Stimulated activated CD4-positive, alpha-beta T cell treated with anti-CD3 and anti-CD28 coated beads, Interleukin-15, amount 100 ng/mL, for 1 hour (primary cell): ENCODE measurements around the gene NAALADL2.
"Not testable (repeated sequence)": the region's sequence is repeated elsewhere in the genome, so short reads cannot be mapped to it uniquely, and the experiment has no call there.

Source experiments
- DNase-seq, 2 donors: peaks; one replicate each; pipeline ENCODE4 v3.0.0-alpha.2; 2020; ENCODE audit warnings: low read depth in 1 of 2, low spot score in 1 of 2

Gene NAALADL2

DNA sequence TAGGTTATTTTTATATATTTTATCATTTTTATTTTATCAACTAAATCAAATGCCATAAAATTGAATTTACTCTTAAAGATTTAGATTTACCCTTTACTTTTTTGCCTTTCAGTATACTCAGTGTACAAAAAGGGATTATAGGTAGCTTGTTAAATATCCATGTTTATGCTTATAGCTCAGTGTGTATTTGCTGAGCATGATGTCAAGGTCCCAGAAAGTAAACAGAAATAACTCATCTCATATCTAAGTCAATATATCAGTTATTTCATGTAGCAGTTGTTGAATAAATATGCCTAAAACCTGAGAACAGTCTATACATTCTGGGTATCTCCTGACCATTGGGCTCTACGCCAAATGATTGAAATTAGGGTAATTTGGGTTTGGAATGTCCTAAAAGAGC, 693.8 kb downstream of the NAALADL2 start:
- DNase-seq, result no peak

DNA sequence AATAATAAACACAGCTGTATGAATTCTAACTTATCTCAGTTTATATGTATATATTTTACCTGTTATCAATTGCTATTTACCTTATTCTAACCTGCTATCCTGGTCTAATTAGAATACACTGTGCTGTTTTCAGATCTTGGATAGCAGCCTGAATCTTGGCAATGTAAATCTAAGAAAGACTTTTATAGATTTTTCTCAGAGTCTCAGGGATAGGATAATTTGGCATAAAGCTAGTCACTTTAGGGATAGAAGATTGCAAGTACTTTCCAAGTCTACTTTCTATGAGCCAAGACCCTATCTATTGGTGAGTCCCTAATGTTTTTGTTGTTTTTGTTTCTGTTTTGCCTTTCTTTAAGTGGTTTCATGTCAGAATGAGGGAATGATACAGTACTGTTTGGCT, 695.7 kb downstream of the NAALADL2 start:
- DNase-seq, result no peak

DNA sequence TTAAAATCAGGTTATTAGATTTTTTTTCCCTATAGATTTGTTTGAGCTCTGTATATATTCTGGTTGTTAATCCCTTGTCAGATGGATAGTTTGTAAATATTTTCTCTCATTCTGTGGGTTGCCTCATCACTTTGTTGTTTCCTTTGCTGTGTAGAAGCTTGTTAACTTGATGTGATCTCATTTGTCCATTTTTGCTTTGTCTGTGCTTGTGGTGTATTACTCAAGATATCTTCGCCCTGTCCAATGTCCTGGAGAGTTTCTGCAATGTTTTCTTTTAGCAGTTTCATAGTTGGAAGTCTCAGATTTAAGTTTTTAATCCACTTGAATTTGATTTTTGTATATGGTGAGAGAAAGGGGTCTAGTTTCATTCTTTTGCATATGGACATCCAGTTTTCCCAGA, 699.1 kb downstream of the NAALADL2 start:
- DNase-seq, result no peak

DNA sequence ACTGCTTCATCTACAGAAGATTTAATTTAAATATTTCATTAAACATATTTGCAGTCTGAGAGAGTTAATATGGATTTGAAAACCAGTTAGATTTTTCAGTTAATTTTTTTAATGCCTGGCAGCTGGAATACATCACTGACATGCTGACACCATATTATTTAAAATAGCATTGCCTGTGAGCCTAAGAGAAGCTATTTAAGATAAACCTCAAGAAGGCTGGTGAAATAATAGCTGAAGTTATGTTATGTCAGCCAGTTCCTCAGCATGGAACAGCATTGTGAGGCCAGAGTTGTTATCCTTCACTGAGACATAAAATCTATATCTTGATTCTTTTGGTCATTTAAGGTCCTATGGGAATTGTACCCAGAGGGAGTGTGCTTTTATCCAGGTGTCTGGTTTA, 705.2 kb downstream of the NAALADL2 start:
- no peak for DNase-seq

DNA sequence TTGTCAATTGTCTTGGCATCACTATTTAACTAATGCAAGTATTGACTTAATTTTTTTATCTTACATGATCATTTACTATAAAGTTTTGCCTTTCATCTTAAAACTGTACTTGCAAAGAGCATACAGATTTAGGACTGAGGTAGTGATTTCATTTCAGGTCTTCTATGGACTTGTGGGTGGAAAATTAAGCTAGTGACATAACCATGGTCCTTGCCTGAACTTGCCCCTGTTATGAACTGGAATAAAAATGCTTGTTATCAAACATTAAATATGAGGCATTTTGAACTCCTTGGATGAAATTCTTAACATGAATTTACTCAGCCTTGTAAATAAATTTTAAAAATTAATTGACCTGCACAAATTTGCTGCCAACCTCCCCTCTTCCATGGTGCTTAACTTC, 712.0 kb downstream of the NAALADL2 start:
- no peak for DNase-seq

DNA sequence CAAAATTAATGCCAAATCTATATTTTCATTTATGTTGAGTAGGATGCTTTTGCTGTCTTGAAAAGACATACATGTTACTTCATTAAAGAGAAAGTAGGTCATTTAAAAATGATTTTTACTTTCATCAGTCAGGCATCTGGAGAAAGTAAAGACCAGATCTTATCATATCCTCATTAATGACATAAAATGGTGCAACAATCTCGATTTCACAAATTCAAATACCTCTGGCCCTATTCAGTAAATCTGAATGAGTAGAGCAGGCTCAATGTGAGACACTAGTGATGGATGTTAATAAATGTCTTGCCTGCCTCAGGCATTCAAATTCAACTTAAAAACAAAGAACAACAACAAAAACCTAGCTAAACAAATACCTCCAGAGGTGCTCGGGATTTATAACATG, 714.1 kb downstream of the NAALADL2 start:
- DNase-seq, result no peak

DNA sequence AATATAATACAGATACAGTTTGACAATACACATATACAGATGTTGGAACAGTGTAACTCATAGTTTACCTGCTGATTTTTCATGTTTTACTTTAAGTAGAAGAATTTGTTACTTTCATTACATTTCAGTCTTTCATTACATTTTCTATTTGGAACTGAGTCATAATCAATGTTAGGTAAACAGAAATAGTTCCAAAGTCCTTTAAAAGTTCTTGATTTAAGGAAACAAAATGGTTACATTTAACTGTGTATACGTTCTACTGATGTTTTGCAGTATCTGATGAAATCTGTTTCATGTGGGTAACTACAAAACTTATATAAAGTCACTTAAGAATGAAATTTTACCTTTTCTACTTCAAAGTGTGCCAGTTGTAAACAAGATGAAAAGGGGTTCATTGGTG, 721.2 kb downstream of the NAALADL2 start:
- DNase-seq, result no peak

DNA sequence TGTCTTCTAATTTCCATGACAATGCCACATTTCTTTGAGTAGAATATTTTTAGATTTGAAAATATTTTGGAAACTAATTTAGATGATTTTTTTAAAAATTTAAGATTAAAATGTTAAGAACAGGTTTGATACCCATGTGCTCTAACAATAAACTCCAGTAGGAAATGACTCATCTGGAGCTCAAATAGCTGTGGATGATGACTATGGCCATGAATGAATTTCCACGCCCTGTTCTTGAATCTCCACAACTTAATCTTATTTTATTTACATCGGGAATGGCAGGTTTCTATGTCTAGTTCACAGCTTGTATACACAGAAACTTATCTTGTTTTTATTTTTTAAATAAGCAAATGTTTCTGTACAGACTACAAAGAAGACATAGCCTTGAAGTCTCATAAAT, 726.8 kb downstream of the NAALADL2 start:
- no peak for DNase-seq

DNA sequence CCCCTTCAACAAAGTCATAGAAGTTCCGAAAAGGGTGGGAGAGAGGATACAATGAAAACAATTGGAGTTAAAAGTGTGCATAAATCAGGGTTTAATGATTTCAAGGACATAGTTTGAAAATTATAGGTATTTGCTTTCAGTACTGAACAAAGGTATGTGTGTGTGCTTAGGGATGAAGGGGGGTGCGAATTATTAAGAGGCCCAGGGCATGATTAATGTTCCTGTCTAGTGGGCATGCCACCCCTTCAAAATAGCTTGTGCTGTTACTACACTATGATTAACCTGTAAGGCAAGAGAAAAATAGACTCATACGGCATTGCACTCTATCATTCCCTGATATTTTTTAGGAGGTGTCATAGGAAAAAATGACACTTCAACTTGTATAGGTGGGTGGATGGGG, 731.6 kb downstream of the NAALADL2 start:
- no peak for DNase-seq

DNA sequence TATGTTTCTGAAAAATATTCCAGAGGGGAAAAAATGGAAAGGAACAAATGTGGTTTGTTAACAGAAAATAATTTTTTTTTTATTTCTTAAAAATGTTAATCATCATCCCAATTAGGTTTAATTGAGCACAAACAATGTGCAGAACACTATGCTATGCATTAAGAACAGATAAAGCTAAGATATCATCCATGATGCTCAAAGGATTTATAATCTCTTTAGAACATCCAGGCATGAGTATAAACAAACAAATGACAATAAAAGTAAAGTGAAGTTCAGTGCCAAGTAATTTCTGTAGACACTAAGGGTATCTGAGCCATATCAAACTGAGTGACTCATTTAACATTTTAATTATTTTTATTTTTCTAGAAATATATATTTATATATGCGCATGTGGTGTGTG, 732.2 kb downstream of the NAALADL2 start:
- no peak for DNase-seq

DNA sequence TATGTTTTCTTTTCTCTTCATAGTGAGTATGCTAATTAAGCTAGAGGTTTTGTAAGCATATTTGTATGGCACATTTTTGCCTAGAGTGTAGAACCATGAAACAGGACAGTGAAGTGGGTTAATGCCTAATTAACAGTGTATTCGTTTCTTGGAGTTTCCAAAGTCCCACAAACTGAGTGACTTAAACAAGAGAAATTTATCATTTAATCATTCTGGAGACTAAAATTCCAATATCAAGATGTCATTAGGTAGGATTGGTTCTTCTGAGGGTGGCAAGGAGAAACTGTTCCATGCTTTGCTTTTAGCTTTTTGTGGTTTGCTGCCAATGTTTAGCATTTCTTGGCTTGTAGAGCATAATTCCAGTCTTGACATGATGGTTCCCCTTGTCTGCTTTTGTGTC, 734.2 kb downstream of the NAALADL2 start:
- no peak for DNase-seq

DNA sequence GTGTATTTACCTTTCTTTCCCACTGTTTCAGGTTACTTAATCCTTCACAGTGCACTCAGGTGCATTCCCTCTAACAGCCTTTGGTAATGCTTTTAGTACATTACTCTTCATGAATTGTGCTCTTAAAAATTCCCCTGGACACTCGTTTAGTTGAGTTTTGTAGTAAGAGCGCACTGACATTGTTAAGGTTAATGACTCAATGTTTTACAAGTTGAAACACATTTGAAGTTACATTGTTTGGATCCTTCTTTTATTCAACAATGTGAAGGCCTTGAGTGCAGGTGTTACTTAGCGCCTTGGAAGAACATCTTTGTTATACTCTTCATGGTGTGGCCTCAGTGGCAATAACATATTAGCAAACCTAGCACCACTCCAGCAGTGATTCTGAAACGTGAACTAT, 739.6 kb downstream of the NAALADL2 start:
- DNase-seq, result no peak

DNA sequence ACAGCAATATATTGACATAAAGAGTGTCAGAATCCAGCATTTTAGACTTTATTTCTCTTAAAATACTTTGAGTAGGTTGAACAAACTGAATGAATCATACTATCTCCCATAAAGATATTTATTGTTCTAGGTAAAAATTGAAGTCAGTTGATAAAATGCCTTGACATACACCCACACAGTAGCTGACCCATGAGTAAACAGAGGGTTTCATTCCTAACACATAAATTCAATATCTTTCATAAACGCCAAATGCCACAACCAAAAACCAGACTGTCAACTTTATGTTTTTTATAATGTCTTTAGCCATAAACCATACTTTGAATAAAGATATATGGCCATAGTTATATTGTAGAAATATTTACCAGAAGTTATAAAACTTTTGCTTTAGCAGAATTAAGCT, 742.4 kb downstream of the NAALADL2 start:
- no peak for DNase-seq

DNA sequence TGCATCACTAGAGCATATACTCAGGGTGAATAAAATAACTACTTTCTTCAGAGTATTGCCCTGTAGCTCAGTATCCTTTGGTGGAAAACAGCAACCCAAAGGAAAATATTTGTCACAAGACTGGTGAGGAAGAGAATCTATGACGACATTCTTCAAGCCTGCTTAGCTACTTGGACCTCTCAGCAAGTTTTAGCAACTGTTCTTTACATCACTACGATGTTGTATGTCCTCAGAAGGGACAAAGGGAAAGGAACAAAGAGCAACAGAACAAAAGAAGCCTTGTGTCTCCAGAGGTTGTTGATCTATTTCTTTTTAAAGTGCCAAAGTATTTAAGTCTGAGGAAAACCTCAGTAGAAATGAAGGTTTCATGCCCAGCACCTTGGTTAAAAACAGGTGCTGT, 746.7 kb downstream of the NAALADL2 start:
- no peak for DNase-seq

DNA sequence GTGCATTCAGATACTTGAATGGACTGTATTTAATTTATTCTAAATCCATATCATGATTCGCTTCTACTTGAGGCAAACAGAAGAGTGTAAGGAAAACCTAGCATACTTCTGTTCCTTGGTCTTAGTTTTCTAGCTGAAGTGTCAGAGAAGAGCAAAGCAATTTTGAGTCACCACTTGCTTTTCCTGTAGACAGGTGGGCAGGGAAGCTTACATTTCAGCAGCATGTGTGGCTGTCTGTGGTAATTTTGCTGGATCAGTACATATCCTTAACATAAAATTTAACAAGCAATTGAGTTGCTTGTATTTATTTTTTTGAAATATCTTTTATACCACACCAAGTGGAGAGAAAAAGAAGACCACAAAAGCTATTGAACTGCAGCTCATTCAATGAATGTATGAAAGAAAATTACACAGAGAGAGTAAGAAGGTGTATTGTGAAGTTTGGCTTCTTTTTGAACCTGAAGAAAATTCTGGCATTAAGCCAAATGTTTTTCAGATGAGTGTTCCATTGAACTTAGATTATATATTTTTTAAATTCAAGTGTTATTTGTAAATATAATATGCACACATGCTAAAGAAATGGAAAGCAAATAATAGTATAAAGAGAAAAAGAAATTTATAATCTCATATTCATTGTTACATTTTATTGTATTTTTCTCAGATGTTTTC, 747.6 kb downstream of the NAALADL2 start:
- no peak for DNase-seq

DNA sequence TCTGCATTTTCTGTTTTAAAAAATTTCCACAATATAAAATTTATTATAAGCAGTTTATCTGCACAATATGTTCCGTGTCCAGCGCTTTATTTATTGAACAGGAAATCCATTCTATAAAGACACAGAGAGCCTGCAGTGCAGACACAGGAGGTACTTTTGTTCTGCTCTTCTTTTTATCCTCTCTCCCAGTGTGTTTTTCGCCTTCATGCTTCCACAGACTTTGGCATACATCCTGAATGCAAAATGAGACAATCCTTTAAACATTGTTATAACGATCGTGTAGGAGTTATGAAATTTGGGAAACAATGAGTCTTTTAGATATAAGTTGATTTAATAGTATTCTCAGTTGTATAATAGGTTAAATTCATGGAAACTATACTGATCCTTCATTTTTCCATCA, 749.2 kb downstream of the NAALADL2 start:
- no peak for DNase-seq

DNA sequence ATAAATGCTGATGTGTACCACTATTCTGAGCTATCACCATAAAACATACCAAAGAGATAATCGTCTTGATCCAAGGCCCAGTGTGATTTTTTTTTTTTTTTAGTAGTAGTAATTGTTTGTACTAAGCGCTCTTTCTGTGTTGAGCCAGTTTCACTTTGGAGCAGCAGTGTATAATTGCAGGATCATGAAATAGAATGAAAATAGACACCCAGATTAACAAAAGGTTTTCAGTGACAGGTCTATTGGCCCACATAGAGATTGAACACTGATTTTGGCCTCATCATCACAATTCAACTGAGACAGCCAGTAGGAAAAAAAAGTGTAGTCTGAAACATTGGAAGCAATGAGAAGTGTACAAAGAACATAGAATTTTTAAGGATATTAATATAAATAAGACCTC, 749.8 kb downstream of the NAALADL2 start:
- DNase-seq, result no peak

DNA sequence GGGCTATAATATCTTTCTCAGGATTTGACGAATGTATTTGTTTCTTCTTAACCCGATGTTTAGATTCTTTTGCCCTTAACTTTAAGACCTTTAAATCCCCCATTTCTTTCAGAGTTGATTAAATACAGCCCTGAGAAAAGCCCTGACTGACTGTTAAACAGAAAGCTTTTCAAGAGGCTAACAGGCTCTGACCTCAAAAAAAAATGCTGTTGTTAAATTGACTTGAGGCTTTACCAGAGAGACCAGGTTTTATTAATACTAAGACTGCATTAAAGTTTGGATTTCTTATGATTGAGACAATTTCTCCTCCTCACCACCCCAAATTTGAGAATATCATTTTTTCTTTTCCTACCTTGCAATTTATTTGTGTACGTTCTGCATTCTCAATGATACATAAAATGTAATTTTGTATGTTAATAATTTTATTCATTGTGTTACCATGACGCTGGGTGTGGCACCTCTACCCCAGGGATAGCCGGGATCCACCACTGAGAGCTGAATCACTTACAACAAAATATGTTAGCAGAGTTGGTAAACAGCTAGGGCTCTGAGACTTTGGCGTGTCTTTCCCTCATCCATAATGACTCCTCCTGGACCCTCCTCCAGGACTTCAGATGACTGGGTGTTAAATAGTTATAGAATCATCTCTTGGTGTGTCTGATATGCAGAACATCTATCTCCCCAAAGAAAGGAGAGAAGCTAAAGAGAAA, 753.5 kb downstream of the NAALADL2 start:
- no peak for DNase-seq

DNA sequence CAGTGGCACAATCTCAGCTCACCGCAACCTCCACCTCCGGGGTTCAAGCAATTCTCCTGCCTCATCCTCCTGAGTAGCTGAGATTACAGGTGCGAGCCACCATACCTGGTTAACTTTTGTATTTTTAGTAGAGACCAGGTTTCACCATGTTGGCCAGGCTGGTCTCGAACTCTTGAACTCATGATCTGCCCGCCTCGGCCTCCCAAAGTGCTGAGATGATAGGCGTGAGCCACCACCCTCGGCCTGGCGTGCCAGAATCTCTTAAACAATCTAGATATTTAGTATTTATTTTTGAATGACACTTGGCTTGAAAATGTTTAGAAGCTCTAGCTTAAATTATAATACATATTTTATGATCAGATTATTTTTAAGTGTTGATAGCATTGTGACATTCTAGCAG, 755.0 kb downstream of the NAALADL2 start:
- not testable (repeated sequence) for DNase-seq

DNA sequence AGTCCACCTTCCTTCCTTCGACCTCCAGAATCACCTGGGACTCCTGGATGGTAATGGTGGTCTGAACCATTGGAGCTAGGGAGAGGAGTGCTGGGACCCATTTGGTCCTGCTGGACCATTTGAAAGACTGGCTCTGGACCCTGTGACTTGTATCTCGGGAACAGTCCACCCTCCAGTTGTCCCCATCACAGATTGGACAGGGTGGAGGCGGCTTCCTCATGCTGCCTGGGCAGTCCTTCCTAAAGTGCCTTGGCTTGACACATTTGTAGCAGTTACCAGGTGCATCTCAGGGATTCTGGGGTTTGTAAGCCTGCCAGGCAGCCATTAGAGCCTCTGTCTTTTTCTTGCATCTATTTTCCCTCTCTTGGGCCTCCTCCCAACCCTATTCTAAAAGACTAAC, 758.1 kb downstream of the NAALADL2 start:
- DNase-seq, result no peak

DNA sequence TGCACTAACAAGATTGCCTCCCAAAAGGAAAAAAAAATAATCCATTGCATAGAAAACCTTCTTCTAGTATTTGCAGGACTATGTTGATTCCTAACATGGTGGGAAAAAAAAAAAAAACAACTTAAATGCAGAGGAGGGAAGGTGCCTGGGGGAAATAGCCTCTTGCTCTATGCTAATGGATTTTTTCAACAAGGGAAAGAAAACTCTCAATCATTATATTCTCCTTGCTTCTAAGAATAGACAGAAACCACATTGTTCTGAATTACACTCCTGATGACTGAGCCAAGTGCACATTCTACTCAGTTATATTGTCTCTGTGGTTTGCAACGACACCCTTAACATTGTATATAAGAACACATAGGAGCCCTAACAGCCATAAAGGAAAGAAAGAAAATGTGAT, 760.2 kb downstream of the NAALADL2 start:
- no peak for DNase-seq

DNA sequence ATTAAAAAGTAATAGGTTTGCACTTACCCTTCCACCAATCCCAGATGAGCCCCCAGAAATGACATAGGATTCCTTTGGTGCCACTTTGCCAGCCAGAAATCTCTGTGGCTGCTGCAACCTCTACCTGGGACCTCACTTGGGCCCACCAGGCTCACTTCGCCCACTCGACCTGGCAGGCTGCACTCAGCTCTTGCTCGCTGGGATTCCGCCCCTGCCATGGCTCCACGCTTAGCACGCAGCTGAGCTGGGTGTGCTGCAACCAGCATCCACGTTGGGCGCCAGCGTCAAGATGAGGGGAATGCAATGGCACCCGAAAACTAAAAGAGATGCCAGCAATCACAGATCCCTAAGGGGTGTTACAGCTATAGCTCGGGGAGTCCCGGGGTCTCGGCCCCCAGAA, 761.0 kb downstream of the NAALADL2 start:
- no peak for DNase-seq

DNA sequence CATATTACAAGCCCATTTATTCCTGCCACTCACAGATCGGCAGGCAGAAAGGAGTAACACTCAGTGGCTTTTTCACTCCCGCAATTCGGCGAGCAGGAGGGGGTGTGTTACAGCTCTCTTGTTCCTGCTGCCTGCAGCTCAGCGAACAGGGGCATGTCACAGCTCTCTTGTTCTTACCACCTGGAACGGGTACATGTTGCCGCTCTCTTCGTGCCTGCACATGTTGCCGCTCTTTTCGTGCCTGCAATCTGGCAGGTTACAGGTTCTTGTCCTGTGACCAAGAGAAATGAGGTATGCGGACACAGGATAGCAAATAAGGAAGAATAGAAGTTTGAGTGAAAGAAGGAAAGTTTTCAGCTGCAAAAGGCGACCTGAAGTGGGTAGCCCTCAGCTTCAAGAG, 761.4 kb downstream of the NAALADL2 start:
- no peak for DNase-seq
